ENCODE results near the gene ARHGAP26.
A peak's percentile ranks its signal among the peaks of the same experiment; 100 is the strongest.
"Not testable (repeated sequence)": the region's sequence is repeated elsewhere in the genome, so short reads cannot be mapped to it uniquely, and the experiment has no call there.

The ARHGAP26 gene

DNA sequence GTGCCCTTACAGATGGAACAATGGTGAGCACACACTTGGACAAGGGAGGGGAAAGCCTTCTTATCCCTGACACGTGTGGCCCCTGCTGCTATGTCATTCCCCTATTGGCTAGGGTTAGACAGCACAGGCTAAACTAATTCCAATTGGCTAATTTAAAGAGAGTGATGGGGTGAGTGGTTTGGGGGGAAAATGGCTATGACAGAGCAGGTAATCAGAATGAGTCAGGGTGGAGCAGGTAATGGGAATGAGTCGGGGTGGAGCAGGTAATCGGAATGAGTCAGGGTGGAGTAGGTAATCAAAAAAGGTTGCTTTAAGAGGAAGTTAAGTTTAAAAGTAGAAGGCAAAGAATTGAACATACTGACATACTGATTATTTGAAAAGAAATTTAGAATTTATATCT, 324.4 kb downstream of the ARHGAP26 start:
- H3K36me3 Mint-ChIP-seq, H3K9me3 Mint-ChIP-seq, H3K4me3 Mint-ChIP-seq, H3K27me3 Mint-ChIP-seq, H3K27ac Mint-ChIP-seq, DNase-seq, CTCF ChIA-PET, H3K4me1 Mint-ChIP-seq: not testable (repeated sequence)

DNA sequence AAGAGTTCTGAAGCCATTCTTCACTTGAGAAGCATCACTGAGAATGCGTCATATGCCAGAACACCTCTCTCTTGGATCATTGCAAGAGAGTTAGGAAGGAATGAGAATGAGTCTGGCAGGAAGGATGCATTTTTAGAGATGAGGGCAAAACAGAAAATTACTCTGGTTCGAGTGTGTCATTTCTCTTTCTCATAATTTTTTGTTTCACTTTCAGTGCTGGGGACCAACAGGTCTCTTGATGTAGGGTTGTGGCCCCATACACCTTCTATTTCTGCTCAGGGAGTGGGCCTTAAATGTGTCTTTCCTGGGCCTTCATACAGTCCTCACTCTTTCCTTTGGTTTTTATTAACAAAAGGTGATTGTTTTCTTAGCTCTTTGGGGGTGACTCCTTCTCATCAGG, 330.9 kb downstream of the ARHGAP26 start:
- DNase-seq = peak; percentile 23
- Mint-ChIP-seq H3K9me3 (no peaks in the 10 kb centered on the region), H3K4me3 (no peak overlapping the region), H3K36me3 (peaks cover 12% of the 10 kb centered on the region), H3K4me1 (peaks cover 28% of the 10 kb centered on the region), H3K27ac (peak overlapping the region; percentile 85), H3K27me3 (no peaks in the 10 kb centered on the region)
- CTCF ChIA-PET = interaction anchor here (0.7 kb wide), 1 partner anchor 86 kb away, joined by 3 read pairs; no protein-coding TSS in a partner anchor

DNA sequence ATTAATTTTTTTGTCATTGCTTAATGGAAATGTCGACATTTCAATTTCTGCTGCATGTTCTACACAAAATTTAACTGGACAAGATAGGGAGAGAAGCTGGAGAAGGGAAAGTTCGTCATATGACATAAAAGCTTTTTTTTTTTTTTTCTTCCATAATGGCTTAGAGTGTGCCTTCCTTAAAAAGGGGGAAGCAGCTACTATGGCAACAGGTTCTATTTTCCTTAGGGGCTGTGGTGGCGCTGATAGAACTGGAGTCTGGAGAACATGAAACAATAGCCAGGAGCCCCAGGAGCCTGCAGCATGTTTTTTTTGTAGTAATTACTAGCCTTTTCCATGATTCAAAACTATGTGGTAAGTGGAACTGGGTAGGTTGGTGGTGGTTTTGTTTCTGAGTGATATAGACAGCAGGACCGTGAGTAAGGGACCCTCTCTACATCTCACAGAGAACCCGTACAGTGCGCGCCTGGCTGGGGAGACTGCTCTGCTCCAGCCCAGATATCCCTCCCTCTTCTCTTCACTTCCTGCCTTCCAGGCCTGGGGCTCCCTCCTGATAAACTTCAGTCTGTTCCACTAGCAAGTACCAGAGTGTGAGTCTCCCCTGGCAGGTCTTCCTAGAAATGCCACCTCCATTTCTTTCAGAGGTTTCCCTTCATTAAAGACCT, 331.7 kb downstream of the ARHGAP26 start:
- no peaks in the 10 kb centered on the region for H3K9me3 Mint-ChIP-seq
- CTCF ChIA-PET = interaction anchor here (0.7 kb wide), 1 partner anchor 85 kb away, joined by 3 read pairs; no protein-coding TSS in a partner anchor
- peak overlapping the region; percentile 46 for H3K27ac Mint-ChIP-seq
- no peaks in the 10 kb centered on the region for H3K27me3 Mint-ChIP-seq
- H3K4me3 Mint-ChIP-seq = no peak overlapping the region
- H3K36me3 Mint-ChIP-seq = peaks cover 12% of the 10 kb centered on the region
- H3K4me1 Mint-ChIP-seq = peaks cover 28% of the 10 kb centered on the region
- DNase-seq = no peak

DNA sequence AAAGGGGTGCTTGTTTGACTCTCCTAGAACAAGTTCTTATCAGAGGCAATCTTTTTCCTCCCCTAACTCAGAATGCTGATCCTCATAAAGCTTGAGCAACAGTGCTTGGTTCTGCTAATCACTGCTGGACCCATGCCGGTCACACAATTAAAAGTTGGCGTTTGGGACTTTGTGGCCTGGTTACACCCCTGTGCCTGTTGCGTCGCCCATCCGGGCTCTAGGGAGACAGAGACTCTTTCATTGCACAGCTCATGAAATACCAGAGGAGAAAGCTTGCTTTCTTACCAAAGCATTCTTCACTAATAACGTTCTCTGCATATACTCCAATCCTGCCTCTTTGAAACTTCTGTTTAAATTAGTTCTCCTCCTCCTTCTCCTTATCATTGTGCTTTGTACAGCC, 332.2 kb downstream of the ARHGAP26 start:
- Mint-ChIP-seq H3K4me1 (peaks cover 28% of the 10 kb centered on the region), H3K4me3 (no peak overlapping the region), H3K9me3 (no peaks in the 10 kb centered on the region)

DNA sequence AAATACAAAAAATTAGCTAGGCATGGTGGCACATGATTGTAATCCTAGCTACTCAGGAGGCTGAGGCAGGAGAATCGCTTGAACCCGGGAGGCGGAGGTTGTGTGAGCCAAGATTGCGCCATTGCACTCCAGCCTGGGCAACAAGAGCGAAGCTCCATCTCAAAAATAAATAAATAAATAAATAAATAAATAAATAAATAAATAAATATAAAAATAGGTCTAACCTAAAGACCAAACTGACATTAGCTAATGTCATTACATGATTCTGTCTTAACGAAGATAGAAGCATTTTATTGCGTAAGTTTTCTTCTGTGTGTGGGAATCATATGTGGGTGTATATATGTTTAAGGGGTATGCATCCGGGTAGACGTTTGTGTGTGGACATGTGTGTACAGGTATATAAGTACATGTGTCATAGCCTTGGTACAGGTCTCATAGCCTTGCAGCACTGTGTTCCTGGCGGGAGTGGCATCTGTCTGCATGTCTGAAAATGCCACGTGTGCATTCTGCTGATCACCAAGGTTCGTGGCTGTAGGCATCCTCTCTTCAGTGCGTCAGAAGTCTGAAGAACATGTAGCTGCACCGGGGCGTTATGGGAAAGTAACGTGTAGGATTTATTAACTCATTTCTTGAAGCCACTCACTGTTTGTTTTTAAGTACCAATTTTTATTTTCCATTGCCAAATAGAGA, 335.2 kb downstream of the ARHGAP26 start:
- Mint-ChIP-seq H3K36me3 (peaks cover 12% of the 10 kb centered on the region), H3K4me1 (peaks cover 22% of the 10 kb centered on the region), H3K4me3 (no peak overlapping the region), H3K9me3 (no peaks in the 10 kb centered on the region), H3K27me3 (no peaks in the 10 kb centered on the region), H3K27ac (no peak overlapping the region)
- DNase-seq = no peak
- CTCF ChIA-PET = interaction anchor here (0.5 to 1.2 kb wide), 4 partner anchors 21 to 236 kb away, joined by 3 to 5 read pairs (median 3); no protein-coding TSS in a partner anchor

More for the DNA sequence above, 332.2 kb downstream of the ARHGAP26 start:
- peaks cover 12% of the 10 kb centered on the region for H3K36me3 Mint-ChIP-seq
- DNase-seq = no peak
- no peaks in the 10 kb centered on the region for H3K27me3 Mint-ChIP-seq
- CTCF ChIA-PET = no interaction called here
- no peak overlapping the region for H3K27ac Mint-ChIP-seq

DNA sequence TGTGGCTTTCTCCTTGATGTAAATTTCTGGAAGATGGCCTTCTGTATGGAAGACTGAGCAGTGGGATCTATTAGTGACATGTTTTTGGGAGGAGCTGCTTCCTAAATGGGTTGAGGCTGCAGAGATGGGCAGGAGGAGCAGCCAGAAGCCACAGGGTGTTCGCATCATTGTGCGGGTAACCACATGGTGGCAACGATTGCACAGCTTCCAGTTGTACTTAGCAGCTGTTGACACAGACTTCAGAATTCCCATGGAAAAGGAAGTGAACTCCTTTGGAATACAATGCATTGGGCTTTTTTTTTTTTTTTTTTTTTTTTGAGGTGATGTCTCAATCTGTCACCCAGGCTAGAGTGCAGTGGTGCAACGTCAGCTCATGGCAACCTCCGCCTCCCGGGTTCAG, 336.0 kb downstream of the ARHGAP26 start:
- H3K9me3 Mint-ChIP-seq = no peaks in the 10 kb centered on the region

DNA sequence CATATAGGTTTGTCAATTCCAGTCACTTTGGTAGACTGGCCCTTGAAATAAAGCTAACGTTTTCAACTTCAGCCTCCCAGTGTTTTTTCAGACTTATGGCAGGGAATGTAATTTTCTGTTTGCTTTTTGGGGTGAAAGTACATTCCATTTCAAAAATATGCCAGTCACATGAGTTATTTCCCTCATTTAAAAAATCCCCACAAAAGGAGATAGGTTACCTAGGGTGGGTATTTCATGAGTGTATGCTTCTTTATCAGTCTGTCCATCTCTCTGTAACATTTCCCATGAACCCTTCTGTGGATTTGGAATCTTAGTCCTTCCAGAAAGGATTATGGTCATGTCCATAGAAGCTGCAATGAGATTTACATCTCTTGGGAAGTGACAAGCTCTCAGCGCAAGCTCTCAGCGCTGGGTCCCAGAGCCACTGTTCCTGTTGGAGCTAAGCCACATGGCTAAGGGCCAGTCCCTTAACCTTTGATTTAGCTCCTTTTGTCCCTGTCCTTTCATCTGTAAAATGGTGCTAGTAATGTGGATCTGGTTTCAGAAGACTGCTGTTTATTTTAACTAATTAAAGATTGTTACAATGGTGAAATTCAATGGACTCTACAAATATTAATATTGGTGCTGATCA, 338.4 kb downstream of the ARHGAP26 start:
- H3K9me3 Mint-ChIP-seq = no peaks in the 10 kb centered on the region
- CTCF ChIA-PET = interaction anchor here (1.3 kb wide), 1 partner anchor 9 kb away, joined by 4 read pairs; no protein-coding TSS in a partner anchor
- no peaks in the 10 kb centered on the region for H3K27me3 Mint-ChIP-seq
- peaks cover under 1% of the 10 kb centered on the region for H3K36me3 Mint-ChIP-seq
- DNase-seq = no peak
- no peak overlapping the region for H3K27ac Mint-ChIP-seq
- no peaks in the 10 kb centered on the region for H3K4me1 Mint-ChIP-seq
- H3K4me3 Mint-ChIP-seq = no peak overlapping the region

More for the DNA sequence above, 336.0 kb downstream of the ARHGAP26 start:
- CTCF ChIA-PET = interaction anchor here (0.8 to 1.7 kb wide), 4 partner anchors 11 to 235 kb away, joined by 3 to 6 read pairs (median 3); no protein-coding TSS in a partner anchor
- H3K27ac Mint-ChIP-seq = no peak overlapping the region
- no peaks in the 10 kb centered on the region for H3K27me3 Mint-ChIP-seq
- peaks cover 14% of the 10 kb centered on the region for H3K4me1 Mint-ChIP-seq
- H3K4me3 Mint-ChIP-seq = no peak overlapping the region
- H3K36me3 Mint-ChIP-seq = peaks cover 7% of the 10 kb centered on the region
- no peak for DNase-seq

DNA sequence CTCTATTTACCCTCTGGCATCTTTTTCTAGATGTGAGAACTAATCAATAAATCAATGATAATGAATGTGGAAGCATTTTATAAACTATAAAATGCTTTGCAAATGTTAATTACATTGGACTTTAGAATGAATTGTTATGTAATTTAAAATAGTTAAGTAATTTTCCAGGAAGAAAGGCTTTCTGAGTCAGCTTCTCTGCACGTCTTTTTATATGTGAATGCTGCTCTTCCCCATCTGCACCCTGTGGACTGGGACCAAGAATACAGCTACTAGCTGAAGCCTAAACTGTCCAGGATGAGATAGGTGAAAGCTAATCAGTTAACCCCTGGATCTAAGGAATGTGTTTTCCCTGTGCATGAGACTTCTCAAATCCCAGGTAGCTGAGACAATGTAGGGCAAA, 340.4 kb downstream of the ARHGAP26 start:
- H3K27ac Mint-ChIP-seq = no peak overlapping the region
- CTCF ChIA-PET = interaction anchor here (0.9 kb wide), 1 partner anchor 8 kb away, joined by 3 read pairs; no protein-coding TSS in a partner anchor
- no peaks in the 10 kb centered on the region for H3K36me3 Mint-ChIP-seq
- H3K4me1 Mint-ChIP-seq = no peaks in the 10 kb centered on the region
- no peak overlapping the region for H3K4me3 Mint-ChIP-seq
- no peak for DNase-seq
- H3K9me3 Mint-ChIP-seq = no peaks in the 10 kb centered on the region
- H3K27me3 Mint-ChIP-seq = no peaks in the 10 kb centered on the region

DNA sequence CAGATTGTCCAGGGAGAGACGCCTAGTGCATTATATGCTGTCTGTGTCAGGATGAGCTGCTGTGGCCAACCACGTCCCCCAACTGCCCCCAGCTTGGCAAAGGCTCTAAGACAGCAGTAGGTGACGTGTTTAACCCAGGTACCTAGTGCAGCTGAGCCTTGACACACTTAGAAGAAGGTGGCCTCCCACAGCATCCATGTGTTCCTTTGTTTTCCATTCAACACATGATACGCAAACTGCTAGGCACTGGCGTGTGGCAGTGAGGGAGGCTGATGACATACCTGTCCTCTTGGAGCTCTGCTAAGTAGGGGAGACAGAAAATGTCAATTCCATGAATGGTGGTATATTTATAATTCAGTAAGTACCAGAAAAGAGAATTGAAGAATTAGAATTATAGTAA, 341.6 kb downstream of the ARHGAP26 start:
- Mint-ChIP-seq H3K27me3 (no peaks in the 10 kb centered on the region), H3K4me3 (no peak overlapping the region), H3K9me3 (no peaks in the 10 kb centered on the region), H3K36me3 (no peaks in the 10 kb centered on the region), H3K4me1 (no peaks in the 10 kb centered on the region), H3K27ac (no peak overlapping the region)
- CTCF ChIA-PET = interaction anchor here (1.2 kb wide), 1 partner anchor 109 kb away, joined by 3 read pairs; no protein-coding TSS in a partner anchor
- DNase-seq = no peak

DNA sequence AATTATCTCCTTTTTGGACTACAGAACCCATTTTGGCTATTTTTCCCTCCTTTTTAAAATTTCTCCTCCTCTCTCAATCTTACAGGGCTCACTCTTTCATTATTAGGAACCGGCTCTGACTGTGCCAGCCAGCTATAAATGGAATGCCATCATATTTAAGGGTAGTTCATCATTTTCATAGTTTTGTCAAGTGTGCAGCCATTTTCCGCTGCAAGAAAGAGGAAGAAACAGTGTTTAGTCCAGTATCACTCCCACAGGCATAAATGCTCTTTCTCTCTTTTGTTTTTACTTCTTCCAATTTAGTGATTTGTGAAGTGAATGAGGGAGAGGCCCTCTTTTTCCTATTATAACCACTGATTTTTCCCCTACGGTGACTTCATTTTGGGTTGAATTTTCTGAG, 343.3 kb downstream of the ARHGAP26 start:
- no peak for DNase-seq
- no peaks in the 10 kb centered on the region for H3K36me3 Mint-ChIP-seq
- no peaks in the 10 kb centered on the region for H3K4me1 Mint-ChIP-seq
- no peaks in the 10 kb centered on the region for H3K9me3 Mint-ChIP-seq
- H3K4me3 Mint-ChIP-seq = no peak overlapping the region
- H3K27ac Mint-ChIP-seq = no peak overlapping the region
- H3K27me3 Mint-ChIP-seq = no peaks in the 10 kb centered on the region
- CTCF ChIA-PET = interaction anchor here (1.2 kb wide), 1 partner anchor 43 kb away, joined by 3 read pairs; no protein-coding TSS in a partner anchor

DNA sequence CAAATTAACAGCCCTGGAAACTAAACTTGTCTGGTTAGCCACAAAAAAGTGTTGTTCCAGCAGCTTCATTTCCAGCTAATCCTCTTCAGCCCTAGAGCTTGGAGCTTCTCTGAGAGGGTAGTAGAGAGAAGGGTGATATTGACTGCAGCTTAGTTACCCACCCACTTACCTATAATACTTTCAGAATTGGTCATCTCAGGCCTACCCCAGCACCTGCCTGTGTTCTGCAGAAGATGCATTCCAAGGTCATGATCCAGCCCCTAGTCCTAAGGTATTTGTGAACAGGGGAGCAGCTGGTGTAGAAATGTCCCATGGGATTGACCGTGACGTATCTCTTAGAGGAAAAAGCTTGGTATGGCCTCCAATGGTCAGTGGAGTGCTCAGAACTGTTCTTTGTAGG, 344.3 kb downstream of the ARHGAP26 start:
- Mint-ChIP-seq H3K36me3 (no peaks in the 10 kb centered on the region), H3K27me3 (no peaks in the 10 kb centered on the region), H3K9me3 (no peaks in the 10 kb centered on the region), H3K4me1 (peaks cover 2% of the 10 kb centered on the region), H3K27ac (no peak overlapping the region), H3K4me3 (no peak overlapping the region)
- CTCF ChIA-PET = interaction anchor here (1.2 kb wide), 1 partner anchor 24 kb away, joined by 3 read pairs; no protein-coding TSS in a partner anchor
- DNase-seq = no peak

DNA sequence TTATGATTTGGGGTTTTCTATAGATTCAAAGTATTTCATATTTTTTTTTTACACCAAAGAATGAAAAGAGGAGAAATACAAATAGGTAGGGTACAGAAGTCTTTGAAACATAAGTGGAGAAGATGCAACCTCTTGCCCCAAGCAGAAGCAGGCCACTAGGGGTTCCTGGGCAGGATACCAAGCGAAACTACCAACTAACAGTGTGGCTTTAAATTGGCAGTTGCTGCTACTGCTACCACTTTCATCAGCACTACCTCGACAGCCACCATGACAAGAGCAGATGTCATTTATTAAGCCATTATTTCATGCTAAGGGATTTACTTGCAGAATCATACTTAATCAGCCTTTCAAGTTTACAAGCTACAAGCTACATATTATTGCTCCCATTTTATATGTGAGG, 345.2 kb downstream of the ARHGAP26 start:
- no peaks in the 10 kb centered on the region for H3K36me3 Mint-ChIP-seq
- peaks cover 2% of the 10 kb centered on the region for H3K4me1 Mint-ChIP-seq
- H3K4me3 Mint-ChIP-seq = no peak overlapping the region
- H3K9me3 Mint-ChIP-seq = no peaks in the 10 kb centered on the region
- no peak for DNase-seq
- no peaks in the 10 kb centered on the region for H3K27me3 Mint-ChIP-seq
- H3K27ac Mint-ChIP-seq = no peak overlapping the region
- CTCF ChIA-PET = no interaction called here

DNA sequence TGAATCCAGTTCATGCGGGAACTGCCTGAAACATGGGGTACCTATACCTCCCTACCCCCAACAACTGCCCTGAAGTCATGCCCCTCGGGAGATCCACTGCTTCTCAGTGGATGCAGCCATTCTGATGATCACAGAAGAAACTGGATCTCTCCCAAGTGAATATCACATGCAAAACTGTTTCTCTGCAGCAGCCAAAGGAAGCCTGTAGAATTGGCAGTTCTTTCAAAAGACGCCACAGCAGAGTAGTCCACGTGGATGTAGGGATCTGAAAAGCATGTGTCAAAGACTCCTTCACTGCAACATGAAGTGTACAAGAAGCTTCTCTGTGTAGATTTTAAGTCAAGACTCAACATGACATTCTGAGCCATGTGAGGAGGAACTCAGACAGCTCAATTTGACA, 346.6 kb downstream of the ARHGAP26 start:
- CTCF ChIA-PET = interaction anchor here (1.2 to 2.1 kb wide), 2 partner anchors 10 to 40 kb away, joined by 3 to 6 read pairs; no protein-coding TSS in a partner anchor
- H3K27me3 Mint-ChIP-seq = no peaks in the 10 kb centered on the region
- no peak for DNase-seq
- peaks cover 2% of the 10 kb centered on the region for H3K4me1 Mint-ChIP-seq
- H3K27ac Mint-ChIP-seq = no peak overlapping the region
- no peaks in the 10 kb centered on the region for H3K9me3 Mint-ChIP-seq
- no peak overlapping the region for H3K4me3 Mint-ChIP-seq
- no peaks in the 10 kb centered on the region for H3K36me3 Mint-ChIP-seq

DNA sequence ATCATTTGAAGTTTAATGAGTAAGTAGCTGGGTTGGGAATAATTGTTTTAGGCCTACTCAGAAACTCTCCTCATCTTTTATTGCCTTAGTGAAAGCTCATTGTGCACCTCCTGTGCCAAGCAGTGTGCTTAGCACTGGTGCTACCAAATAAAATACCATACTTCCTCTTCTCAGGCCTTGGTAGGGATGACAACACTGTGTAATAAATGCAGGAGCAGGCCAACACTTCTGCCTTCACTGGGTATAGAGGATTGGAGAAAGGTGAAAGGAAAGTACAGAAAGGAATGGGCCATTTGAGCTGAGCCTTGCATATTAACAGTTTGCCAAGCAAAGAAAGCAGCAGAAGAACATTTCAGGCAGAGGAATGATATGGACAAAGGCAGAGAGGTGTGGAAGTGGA, 347.6 kb downstream of the ARHGAP26 start:
- CTCF ChIA-PET = interaction anchor here (0.6 to 2.1 kb wide), 4 partner anchors 9 to 169 kb away, joined by 3 to 6 read pairs (median 4); no protein-coding TSS in a partner anchor

More for the DNA sequence above, 347.6 kb downstream of the ARHGAP26 start:
- DNase-seq = no peak
- Mint-ChIP-seq H3K36me3 (peaks cover 4% of the 10 kb centered on the region), H3K4me1 (peaks cover 2% of the 10 kb centered on the region), H3K9me3 (no peaks in the 10 kb centered on the region), H3K27me3 (no peaks in the 10 kb centered on the region), H3K4me3 (no peak overlapping the region), H3K27ac (no peak overlapping the region)

Measured in activated naive CD4-positive, alpha-beta T cell treated with anti-CD3 and anti-CD28 coated beads, Interleukin-2, amount 10 ng/mL, durations not matched to agents 7 days and 5 days (primary cell).